Measurements from ENCODE around the gene FAM114A2.
A peak's percentile ranks its signal among the peaks of the same experiment; 100 is the strongest.

FAM114A2 gene

DNA sequence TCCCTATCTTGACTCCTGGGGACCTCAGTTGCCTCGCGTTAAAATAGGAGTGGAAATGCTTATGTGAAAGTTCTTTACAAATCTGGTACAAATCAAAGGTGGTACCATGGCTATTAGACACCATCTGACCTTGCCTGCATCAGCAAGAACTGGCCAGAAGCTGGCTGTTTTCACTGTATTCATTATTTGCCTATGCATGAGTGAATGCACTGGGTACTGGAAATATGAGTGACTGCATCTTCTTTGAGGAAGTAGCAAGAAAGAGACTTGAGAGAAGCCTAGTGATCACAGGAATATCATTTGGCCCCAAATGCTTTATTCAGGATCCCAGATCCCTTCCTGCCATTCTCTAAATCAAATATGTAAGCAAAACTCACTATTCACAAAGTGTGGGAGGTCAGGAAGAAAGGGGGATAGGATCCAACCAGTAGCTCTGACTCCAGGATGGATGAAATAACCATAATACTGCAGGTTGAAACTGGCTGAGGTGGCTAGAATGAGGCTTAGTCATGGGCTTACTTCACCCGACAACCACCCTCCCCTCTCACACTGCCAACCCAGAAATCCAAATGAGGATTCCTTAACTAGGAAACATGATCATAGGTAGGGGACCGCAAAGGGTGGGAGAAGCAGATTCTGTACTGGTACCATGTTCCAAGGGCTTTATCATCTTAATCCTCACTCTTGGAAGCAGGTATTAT, 56.7 kb downstream of the FAM114A2 start:
- DNase-seq, result no peak

DNA sequence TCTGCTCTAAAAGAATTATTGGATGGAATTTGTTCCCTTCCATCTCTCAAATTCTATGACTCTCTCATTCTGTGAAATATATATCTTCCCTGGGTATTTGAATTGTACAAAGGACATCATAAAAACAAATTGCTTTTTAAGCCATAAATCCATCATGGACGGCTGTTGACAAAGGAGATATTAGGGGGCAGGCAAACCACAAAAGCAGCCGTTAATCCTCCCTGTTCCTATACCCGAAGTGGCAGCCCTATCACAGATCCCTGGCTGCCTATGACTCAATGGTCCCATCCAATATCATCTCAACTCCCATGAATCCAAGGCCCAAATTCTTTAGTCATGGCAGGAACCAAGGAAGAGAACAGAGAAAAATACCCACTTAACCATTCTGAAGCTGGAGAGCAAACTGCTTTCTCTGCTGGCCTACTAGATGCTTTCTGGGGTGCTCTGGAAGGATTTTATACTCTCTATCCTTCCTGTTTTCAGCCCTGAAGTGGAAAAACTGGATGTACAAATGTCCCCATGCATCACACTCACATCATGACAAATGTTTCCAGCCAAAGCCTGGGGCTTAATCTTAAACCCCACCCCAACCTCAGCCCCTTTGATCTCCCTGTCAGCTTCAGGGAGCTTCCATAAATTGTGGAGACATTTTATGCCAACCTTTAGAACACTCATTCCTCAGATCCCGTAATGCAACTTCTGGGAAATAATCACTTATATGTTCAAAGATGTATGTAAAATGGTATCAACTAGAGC, 59.5 kb downstream of the FAM114A2 start:
- DNase-seq, result no peak

- no peak for DNase-seq
Observed at GRCh38 chr5:153974813-153975163, 63.9 kb downstream of the FAM114A2 start.

- DNase-seq, result no peak
Observed at GRCh38 chr5:153974131-153974812, 64.4 kb downstream of the FAM114A2 start.

DNA sequence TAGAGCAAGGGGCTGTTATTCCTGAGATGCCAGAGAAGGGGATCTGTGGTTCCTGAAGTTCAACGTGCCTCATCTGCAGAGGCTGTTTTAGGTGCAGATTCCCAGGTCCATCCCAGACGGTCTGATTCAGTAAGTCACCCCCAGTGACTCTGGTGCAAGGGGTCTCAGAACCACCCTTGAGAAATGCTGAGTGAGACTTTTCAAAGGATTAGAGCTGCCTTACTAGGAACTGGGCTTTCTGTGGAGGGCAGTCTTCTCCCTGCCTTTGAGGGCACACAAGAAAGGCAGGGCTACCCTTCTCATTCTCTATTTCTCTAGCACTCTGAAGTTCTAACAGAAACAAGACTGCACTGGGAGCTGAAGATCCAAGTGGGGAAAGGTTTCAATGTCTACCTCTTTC, 66.5 kb downstream of the FAM114A2 start:
- DNase-seq, result no peak

DNA sequence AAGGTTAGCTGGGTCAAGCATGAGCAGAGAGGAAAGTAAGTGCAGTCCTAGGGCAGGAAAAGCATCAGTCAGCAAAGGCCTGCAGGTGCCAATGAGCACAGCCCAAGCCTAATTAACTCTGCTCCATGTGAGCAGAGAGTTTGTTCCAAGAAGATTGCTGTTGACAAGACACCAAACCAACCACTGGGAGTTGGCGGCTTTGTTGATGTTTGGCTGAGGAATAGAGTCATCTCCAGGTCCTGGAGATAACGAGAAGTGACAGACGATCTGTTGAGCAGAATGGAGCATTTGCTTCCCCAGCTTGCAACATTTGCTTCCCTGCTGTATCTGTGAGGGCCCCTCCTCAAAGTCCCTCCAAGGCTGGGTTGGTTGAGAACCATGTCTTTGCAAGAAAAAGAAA, 68.2 kb downstream of the FAM114A2 start:
- no peak for DNase-seq

DNA sequence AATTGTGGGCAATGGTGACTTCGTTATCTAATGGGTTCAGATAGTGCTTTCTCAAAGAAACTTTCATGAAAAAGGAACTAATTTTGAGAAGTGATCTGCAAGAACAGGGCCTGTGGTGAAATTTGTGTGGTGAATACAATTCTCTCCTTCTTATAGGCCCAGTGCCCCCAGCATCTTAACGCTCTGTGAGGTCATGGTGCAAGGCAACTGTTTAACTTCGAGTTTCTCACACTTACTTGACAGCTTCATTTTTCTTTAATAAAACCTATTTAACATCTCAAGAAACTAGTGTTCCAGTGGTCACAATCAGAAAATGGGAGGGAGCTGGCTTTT, 69.2 kb downstream of the FAM114A2 start:
- DNase-seq, result no peak

DNA sequence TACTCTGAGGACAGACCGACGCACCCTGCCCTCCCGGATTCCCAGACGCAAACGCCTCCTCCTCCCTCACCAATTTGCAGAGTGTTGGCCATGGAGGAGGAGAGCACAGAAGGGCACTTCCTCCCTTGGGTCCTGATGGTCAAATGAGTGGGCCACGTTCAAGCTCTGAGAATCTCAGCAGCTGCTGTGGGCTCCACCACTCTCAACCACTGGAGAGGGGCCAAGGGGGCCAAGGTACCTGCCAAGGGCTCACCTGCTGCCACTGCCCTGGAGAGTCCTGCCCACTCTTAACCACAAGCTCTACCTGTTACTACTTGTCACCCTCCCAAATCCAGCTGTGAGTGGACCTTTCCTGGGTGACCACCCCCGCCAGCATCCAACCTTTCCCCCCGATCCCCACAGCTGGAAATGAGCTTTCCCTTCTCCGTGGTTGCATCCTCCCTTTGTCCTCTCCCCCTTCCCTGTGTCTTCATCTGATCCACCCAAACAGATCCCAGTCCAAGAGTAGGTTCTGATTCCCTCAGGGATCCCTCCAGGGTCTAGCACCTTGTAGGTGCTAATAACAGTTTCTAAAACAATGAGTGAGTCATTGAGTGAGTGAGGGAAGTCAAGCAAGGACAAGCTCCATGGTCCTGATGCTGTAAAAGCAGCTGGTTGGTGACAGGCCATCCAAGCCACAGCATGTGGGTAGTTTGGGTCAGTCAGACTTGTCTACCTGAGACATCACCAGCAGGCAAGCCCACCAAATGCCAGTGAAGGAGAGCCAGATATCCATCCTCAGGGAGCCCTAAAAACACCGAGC, 69.7 kb downstream of the FAM114A2 start:
- no peak for DNase-seq

DNA sequence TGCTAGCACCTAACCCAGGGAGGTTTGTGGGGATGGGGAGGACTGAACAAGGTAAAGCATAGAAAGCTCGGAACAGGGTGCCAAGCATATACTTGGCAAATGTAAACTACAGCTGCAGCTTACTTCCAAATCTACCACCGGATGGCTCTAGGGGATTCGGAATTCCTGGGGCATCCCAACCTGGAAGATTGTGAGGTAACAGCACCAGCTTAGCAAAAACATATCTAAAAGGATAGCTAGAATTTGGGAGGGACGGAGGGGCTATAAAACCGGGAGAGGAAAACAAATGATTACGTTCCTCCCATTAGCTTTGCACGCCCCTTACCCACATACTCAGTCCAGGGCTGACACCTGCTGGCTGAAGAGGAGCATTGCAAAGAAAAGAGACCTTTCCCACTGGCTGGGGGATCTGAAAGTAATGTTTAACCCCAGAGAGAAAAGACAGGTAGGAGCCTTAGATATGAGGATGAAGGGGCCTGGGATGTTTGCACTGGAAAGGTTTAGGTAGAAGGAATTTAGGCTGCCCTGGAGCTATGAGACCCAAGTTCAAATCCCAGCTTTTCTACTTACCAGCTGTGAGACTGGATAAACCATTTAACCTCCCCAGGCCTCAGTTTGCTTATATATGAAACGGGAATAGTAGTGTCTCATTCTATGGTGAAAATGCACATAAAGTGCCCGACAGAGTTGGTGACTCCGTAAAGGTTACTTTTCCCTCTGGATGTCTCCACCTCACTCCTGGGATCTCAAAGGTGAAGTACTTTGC, 73.6 kb downstream of the FAM114A2 start:
- DNase-seq, result peak; percentile 65

GRCh38 chr5:153964191-153964879, 74.4 kb downstream of the FAM114A2 start:
- no peak for DNase-seq

- DNase-seq, result no peak
Observed at GRCh38 chr5:153960269-153961215, 78.2 kb downstream of the FAM114A2 start.

DNA sequence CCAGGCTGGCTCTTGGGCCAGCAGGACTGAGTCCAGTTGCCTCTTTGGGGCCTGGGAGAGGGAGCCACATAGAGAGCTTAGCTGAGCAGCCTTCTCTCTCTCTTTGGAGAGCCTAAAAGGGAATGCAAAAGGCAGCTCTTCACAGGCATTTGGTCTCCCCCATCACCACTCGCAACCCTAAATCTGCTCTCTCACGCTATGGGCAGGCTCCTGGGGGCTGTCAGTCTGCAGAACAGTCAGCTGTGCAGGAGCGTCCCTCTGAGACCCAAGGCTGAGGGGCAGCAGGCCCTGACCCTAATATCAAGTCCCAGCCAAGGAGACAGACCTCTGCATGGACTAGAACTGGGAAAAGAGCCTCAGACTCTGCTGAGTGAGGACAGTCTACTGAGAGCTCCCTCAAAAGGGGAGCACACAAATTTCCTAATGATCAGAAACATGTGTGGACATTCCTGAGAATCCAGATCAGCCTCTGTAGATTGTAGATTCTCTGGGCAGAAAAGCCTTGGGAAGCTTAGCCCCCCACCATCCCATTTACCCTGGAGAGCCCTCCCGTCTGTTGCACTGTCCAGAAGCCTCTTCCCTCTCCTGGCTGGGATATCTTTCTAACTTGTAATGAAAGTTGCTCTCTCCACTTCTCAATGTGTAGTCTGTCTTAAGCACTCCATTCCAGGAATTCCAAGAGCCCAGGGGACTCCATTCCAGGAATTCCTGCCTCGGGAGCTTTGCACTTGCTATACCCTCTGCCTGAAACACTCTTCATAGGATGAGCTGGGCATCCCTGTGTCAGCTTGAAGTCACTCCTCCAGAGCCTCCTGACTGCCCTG, 79.4 kb downstream of the FAM114A2 start:
- DNase-seq, result no peak

- no peak for DNase-seq
Observed at GRCh38 chr5:153957205-153957604, 81.5 kb downstream of the FAM114A2 start.

GRCh38 chr5:153953411-153953810, 85.3 kb downstream of the FAM114A2 start:
- DNase-seq, result no peak

- no peak for DNase-seq
Observed at GRCh38 chr5:153952893-153953292, 85.8 kb downstream of the FAM114A2 start.

DNA sequence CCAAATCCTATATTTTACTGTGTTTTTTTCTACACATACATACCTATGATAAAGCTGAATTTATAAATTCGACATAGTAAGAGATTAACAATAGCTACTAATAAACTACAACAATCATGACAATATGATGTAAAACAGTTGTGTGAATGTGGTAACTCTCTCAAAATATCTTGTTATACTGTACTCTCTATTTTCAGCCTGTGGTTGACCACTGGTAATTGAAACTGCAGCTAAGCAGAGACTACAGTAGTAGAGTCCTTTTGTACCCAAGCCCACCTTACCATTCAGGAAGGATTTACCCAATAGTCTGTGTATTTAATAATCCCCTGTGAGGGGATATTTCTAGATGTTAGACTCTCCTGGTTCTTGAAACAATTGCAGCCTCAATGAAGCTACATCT, 86.7 kb downstream of the FAM114A2 start:
- no peak for DNase-seq

- no peak for DNase-seq
Observed at GRCh38 chr5:153941265-153941664, 97.4 kb downstream of the FAM114A2 start.

All from left hindlimb (tissue), 1 donor.